Measurements from ENCODE around the gene CREB3L2. TPM values are rescaled to one million over a fixed set of nuclear protein-coding genes. Genes with fewer than 3 reads are reported as not detected.
A peak's percentile ranks its signal among the peaks of the same experiment; 100 is the strongest.

Gene CREB3L2
- total RNA-seq, 1 donor from 2014 or later: 18.1 TPM

DNA sequence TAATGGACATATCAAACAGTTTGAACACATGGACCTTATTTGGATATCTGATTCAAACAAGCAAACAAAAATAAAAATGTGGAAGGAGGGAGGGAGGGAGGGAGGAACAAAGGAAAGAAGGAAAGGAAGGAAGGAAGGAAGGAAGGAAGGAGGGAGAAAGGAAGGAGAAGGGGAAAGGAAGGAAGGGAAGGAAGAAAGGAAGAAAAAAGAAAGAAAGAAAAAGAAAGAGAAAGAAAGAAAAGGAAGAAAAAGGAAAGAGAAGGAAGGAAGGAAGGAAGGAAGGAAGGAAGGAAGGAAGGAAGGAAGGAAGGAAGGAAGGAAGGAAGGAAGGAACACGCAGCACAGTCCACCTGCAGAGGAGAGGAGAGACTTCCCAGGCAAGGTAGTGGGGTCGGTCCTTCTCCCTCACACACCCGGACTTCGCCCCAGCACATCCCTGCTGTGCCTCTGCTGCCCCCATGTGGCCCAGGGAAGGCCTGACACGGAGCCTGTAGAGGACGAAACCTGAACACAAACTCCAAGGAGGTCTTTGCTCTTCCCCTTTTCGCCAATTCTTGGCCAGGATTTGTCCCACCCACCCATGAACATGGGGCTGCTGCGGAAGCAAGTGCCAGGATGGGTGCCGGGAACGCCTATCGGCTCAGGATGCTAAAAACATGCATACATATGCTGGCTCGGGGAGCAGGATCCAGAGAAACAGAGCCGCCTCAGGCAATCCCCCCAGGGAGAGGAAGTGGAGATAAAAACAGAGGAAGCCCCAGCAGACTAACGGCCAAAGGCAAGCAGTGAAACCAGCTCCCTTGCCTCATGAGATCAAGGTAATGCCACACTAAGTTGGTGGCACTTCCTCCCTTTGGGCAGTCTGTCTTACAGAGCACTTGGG lies 102.8 kb downstream of the CREB3L2 start:
- DNase-seq: peak; percentile 90
- peak; percentile 95 for ATAC-seq (ENCODE audit: poor library complexity)
- intact Hi-C loops (cut with DNase I): loop anchor here (2.0 kb wide), 1 partner anchor 242 kb away; no protein-coding TSS in a partner anchor

DNA sequence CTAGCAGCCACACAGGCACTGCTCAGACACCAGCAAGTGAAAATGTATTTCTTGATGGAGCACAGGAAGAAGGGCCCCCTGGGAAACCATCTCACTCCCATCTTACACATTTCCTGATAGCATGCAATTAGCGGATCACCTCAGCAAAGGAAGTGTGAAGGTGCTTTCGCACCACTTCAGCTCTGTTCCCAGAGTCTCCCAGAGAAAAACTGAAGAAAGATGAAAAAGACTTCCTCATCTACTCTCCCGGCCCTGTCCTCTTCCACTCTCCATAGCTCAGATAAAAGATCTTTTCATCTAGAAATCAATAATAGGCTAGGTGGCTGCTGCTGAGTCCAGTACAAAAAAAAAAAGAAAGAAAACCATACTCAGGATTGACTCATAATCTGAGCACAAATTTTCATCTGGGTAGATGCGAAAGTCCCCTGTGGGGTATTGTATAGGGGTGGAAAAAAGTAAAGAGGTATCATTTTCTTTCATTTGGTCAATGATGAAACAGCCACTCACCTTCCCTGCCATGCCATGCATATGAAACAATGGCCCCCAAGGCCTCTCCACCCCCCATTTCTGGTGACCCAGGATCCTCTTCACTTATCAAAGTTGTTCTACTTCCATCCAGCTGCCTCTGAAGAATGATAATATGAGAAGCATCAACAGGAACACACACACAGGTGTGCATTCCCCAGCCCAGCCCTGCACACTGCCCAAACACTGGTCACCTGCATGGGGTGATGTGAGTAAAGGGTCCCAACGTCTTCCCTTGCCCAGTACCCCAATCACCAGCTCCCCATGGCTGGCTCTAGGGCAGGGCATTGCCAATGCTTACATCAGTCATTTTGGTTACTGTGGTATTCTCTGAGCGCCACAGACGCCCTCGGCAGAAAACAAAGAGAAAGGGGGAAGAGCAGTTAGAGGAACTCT lies 106.3 kb downstream of the CREB3L2 start:
- ATAC-seq (ENCODE audit: poor library complexity) (no peak), DNase-seq (no peak)
- intact Hi-C loops (cut with DNase I): no loop called here

- DNase-seq (no peak), ATAC-seq (ENCODE audit: poor library complexity) (no peak)
- intact Hi-C loops (cut with DNase I): no loop called here
These were observed 108.6 kb downstream of the CREB3L2 start for GRCh38 chr7:137893143-137893742.

- intact Hi-C loops (cut with DNase I): no loop called here
- DNase-seq (no peak), ATAC-seq (ENCODE audit: poor library complexity) (no peak)
These were observed 110.8 kb downstream of the CREB3L2 start for GRCh38 chr7:137891016-137891655.

GRCh38 chr7:137890449-137890921 lies 111.4 kb downstream of the CREB3L2 start:
- intact Hi-C loops (cut with DNase I): no loop called here
- peak; percentile 79 for ATAC-seq (ENCODE audit: poor library complexity)

DNA sequence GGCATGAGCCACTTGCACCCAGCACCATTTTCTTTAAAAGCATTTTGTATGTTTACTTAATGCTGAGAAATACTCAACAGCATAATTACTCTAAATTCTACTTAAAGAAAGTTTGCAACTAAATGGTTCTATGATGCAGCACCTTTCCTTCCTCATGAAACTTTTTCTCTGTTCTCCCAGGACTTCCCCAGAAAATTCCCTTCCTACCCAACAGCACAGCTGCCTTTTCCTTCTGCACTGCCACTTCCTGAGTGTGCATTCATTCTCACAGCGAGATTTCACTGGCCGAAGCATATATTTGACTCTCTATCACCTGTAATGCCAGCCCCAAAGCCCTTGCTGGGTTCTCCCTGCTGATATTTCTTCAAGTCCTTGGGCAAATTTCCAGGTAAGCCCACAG lies 113.6 kb downstream of the CREB3L2 start:
- DNase-seq (no peak), ATAC-seq (ENCODE audit: poor library complexity) (no peak)
- intact Hi-C loops (cut with DNase I): no loop called here

More at GRCh38 chr7:137890449-137890921, 111.4 kb downstream of the CREB3L2 start:
- DNase-seq: no peak

DNA sequence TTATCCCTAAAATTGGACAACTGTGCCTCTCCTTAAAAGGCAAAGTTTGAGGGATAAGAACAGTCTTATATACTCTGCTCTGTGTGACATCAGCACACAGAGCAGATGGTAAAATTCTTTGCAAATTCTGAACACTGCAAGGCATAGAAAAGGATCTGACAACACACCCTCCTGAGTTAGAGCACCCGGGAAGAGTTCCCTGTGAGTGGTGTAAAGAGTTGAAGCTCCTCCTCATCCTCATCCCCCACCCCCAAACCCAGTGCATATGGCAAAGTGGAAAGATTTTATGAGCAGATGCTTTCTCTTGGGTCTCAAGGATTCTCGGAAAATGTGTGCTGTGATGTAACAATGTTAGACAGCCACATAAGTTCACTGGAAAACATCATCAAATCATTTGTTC lies 115.1 kb downstream of the CREB3L2 start:
- no peak for ATAC-seq (ENCODE audit: poor library complexity)

DNA sequence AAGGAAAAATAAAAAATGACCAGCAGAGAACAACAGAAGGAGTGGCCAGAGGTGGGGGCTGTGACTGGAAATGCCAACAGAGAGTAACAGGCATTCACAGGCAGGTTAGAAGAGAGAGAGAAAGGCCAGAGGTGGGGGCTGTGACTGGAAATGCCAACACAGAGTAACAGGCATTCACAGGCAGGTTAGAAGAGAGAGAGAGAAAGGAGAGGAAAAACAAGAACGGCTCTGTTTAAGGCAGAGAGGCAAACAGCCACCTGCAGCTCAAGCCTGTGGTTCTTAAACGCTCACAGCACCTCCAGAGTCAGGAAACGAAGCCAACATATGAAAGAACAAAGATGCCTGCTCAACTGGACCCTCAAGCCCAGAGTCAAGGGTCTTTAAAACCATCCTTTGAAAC lies 115.6 kb downstream of the CREB3L2 start:
- intact Hi-C loops (cut with DNase I): no loop called here
- DNase-seq (no peak), ATAC-seq (ENCODE audit: poor library complexity) (peak; percentile 12)

More for the DNA sequence above, 115.1 kb downstream of the CREB3L2 start:
- intact Hi-C loops (cut with DNase I): no loop called here
- no peak for DNase-seq

DNA sequence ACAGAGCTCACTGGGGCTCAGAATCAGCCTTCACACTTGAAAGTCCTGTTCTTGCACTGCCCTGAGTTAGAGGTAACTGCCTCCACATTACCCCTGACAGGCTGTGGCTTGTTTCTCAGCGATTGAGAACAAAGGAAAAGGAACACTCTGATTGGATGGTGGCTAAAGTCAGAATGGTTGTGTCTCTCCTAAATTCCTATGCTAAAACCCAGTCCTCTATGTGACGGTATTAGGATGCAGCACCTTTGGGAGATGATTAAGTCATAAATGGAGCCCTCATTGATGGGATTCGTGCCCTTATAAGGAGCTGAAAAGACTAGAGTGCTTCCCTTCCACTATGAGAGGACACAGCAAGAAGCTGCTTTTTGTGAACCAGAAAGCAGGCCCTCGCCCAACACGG lies 116.2 kb downstream of the CREB3L2 start:
- intact Hi-C loops (cut with DNase I): no loop called here
- DNase-seq (no peak), ATAC-seq (ENCODE audit: poor library complexity) (no peak)

GRCh38 chr7:137882806-137883205 lies 119.1 kb downstream of the CREB3L2 start:
- ATAC-seq (ENCODE audit: poor library complexity) (no peak), DNase-seq (no peak)
- intact Hi-C loops (cut with DNase I): no loop called here

DNA sequence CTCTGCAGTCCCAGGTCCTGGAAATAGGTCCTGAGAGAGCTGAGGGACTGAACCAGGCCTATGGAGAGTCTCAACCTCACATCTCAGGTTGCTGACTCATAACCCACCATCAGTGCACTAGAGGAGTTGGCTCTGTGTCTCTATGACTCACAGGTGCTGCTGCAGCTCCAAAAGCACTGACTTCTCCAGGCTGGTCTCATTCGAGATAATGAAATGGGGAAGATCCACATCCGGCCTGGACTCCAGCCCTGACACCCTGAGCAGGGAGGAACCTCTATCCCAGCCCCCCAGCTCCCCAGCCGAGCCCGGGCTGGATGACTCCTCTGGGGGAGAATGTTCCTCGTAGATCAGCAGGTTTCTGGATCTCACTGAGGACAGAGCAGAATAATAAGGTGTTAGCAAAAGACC lies 119.6 kb downstream of the CREB3L2 start:
- ATAC-seq (ENCODE audit: poor library complexity) (no peak), DNase-seq (no peak)
- intact Hi-C loops (cut with DNase I): no loop called here

GRCh38 chr7:137881607-137882260 lies 120.2 kb downstream of the CREB3L2 start:
- intact Hi-C loops (cut with DNase I): no loop called here
- ATAC-seq (ENCODE audit: poor library complexity) (no peak), DNase-seq (no peak)

GRCh38 chr7:137880432-137880831 lies 121.5 kb downstream of the CREB3L2 start:
- DNase-seq (no peak), ATAC-seq (ENCODE audit: poor library complexity) (no peak)
- intact Hi-C loops (cut with DNase I): no loop called here

DNA sequence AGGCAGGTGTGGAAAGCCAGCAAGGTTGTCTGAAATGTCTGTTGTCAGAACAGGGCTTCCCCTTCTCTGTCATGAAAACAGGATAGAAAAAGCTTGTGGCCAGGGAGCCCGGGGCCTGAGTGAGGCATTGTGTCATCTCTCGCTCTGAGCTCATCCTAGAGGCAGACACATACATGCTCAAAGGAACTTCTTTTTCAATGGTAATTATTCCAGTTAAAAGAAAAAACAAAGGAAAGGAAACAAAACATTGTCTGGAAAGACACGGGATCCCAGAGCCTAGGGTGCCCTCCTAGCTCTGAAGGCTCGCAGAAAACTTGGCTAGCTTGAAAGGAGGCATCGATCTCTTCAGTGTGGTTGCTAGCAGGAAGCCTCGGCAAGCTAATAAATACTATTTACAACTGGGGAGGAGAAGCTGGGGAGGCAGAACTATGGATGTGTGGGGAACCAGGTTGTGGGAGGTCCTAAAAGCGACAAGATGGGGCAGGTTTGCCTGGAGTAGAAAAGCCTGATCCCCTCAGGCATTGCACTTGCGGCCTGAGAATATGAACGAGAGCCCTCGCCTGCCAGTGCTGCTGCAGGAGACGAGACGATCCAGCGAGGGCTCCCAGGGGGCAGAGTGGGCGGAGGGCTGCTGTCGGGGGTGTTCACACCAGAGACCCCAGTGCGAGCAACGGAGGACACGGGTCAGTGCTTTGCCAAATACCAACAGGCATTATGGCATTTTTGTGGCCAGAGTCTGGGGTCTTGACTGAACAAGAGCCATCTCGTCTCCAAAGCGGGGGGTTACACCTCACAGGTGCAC lies 122.3 kb downstream of the CREB3L2 start:
- intact Hi-C loops (cut with DNase I): no loop called here
- ATAC-seq (ENCODE audit: poor library complexity): no peak

DNA sequence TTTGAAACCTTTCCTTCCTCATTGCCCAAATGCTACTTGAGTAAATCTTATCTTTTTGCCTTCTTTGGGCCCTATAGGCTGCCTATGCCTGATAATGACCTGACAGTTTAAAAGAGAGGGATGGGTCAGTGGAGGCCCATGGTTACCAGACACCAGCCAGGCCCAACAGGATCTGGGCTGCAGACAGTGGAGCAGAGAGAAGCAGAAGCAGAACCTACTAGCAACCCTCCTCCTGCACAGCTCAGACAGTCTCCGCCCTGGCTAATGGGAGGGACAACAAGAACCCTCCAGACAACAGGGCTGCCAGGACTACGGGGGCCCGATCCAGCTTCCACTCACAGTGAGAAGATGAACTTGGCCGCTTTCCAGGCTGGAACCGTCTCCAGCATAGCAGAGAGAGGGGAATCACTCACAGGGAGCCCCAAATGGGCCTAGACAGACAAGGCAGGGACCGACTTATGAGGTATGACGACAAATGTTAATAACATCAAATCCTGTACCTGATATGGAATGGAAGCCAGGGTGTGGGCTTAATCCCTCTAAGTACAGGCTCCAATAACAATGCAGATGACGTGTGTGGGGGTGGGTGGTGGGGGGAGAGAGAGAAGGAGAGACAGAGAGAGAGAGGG lies 123.4 kb downstream of the CREB3L2 start:
- intact Hi-C loops (cut with DNase I): no loop called here
- peak; percentile 86 for DNase-seq
- peak; percentile 84 for ATAC-seq (ENCODE audit: poor library complexity)

More for the DNA sequence above, 122.3 kb downstream of the CREB3L2 start:
- DNase-seq: no peak

GRCh38 chr7:137877027-137877675 lies 124.7 kb downstream of the CREB3L2 start:
- intact Hi-C loops (cut with DNase I): no loop called here
- ATAC-seq (ENCODE audit: poor library complexity) (no peak), DNase-seq (no peak)
